ENCODE data around the gene DIAPH3.

DNA sequence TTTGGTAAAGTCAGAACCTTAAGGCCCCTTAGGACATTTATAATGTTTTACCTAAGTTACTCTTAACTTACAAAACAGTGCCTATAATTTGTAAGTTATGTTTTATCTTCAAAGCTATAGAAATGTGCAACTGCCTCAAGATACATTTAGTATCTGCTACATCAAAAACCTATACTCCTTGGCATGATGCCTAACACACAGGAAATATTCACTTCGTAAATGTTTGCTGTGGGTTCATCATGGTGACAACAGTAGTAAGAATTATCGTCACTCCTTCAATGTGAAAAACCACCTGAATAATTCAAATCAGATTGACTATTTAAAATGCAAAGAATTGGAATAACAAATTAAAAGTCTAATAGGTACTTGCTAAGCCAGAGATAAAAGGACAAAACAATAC lies 184.1 kb downstream of the DIAPH3 start:
- no peak for TF ChIP-seq CTCF (IDR thresholded peaks at IDR 0.05)
- no peak for TF ChIP-seq CEBPB (IDR thresholded peaks at IDR 0.05)
- TF ChIP-seq POLR2A (IDR thresholded peaks at IDR 0.05; ENCODE audit: low read length), result no peak
- no peak for TF ChIP-seq NFE2L2 (conservative IDR thresholded peaks at IDR 0.05; ENCODE audit: low read length)
- TF ChIP-seq RAD21 (conservative IDR thresholded peaks at IDR 0.05 in 1 of 2, IDR thresholded peaks at IDR 0.05 in 1 of 2), result no peak
- no peak for TF ChIP-seq RNF2 (IDR thresholded peaks at IDR 0.05; ENCODE audit: borderline replicate concordance, low read depth)
- TF ChIP-seq, protein P1, sequence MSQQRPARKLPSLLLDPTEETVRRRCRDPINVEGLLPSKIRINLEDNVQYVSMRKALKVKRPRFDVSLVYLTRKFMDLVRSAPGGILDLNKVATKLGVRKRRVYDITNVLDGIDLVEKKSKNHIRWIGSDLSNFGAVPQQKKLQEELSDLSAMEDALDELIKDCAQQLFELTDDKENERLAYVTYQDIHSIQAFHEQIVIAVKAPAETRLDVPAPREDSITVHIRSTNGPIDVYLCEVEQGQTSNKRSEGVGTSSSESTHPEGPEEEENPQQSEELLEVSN (IDR thresholded peaks at IDR 0.05; ENCODE audit: borderline replicate concordance, low read depth), result no peak
- no peak for TF ChIP-seq CHD2 (IDR thresholded peaks at IDR 0.05; ENCODE audit: low read length, partially characterized antibody)
- no peak for TF ChIP-seq TP53 (CRISPR knock-in tag; IDR thresholded peaks at IDR 0.05)
- TF ChIP-seq SREBF2 (IDR thresholded peaks at IDR 0.05), result no peak
- no peak for TF ChIP-seq POLR2AphosphoS2 (conservative IDR thresholded peaks at IDR 0.05; ENCODE audit: low read length)
- no peak for TF ChIP-seq MAZ (IDR thresholded peaks at IDR 0.05; ENCODE audit: borderline replicate concordance, low read depth, low read length)
- no peak for TF ChIP-seq EP300 (IDR thresholded peaks at IDR 0.05)
